Keratinocyte (primary cell): ENCODE measurements around the gene PSMD14.

Source experiments
- CTCF ChIP-seq, 3 experiments: IDR thresholded peaks in 1 of 3; conservative IDR thresholded peaks in 1 of 3; optimal IDR thresholded peaks in 1 of 3; 2 replicates in 2 of 3; 3 replicates in 1 of 3; pipeline versions ENCODE3 to v1.5.1; 2011; ENCODE audit warnings: low read length in 3 of 3, mild to moderate bottlenecking in 3 of 3, moderate library complexity in 2 of 3, control low read depth in 1 of 3, inconsistent platforms in 1 of 3; ENCODE audit not compliant: insufficient read depth in 2 of 3; ENCODE audit errors: extremely low read depth in 1 of 3
- EZH2 ChIP-seq: IDR thresholded peaks from one replicate; pipeline ENCODE4 v1.6.1; 2012; ENCODE audit warnings: inconsistent platforms, mild to moderate bottlenecking, low read length, moderate library complexity

- TF ChIP-seq CTCF (optimal IDR thresholded peaks at IDR 0.05 in 1 of 3, IDR thresholded peaks at IDR 0.05 in 1 of 3, conservative IDR thresholded peaks at IDR 0.05 in 1 of 3; ENCODE audit: extremely low read depth in 1 of 3, insufficient read depth in 2 of 3, low read length in 3 of 3), result no peak
- no peak for TF ChIP-seq EZH2
These were observed 45.3 kb downstream of the PSMD14 start for GRCh38 chr2:161353543-161353942.
